ENCODE results near the gene STAB2.

STAB2 gene

DNA sequence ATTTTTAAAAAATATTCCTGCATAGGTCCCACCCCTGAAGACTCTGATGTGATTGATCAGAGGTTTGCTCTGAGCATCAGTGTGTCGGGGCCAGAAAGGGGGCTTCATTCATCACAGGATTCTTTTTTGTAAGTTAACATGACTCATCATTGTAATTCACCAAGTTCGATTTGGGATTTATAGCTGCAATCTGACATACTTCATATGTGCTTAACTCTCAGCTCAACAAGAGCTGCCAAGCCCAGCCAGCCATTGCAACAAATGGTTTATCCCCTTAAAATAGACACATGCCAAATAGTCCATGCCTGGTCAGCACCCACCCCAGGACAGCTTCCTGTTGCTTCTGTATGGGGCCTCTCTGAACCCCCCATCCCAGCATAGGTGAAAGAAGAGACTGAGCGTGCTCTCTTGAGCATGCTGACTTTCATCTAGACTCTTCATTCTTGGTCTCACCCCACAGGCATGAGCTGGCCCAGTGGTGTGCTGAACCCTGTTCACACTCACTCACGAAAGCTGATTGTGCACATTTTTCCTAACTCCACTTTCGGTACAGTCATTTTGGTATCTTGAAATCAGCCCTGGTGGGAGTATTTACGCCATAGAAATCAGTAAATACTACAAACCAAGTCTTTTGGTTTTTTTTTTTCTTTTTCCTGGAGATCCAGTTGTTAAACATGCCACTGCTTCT lies 101.4 kb downstream of the STAB2 start:
- Histone ChIP-seq H3K27ac (ENCODE audit: low read length) (no peak overlapping the region), H3K27me3 (ENCODE audit: control insufficient read depth in 1 of 2, insufficient read depth in 2 of 2, low read length in 2 of 2) (no peaks in the 10 kb centered on the region), H3K4me1 (ENCODE audit: control insufficient read depth, insufficient read depth, low read length) (no peaks in the 10 kb centered on the region), H3K9me3 (ENCODE audit: control insufficient read depth in 2 of 2, low read length in 2 of 2) (no peaks in the 10 kb centered on the region), H3K9ac (ENCODE audit: low read length in 2 of 2) (no peak overlapping the region), H3K4me3 (ENCODE audit: low read length in 2 of 2) (no peak overlapping the region), H3K36me3 (ENCODE audit: control insufficient read depth in 2 of 2, insufficient read depth in 2 of 2, low read length in 2 of 2) (no peaks in the 10 kb centered on the region)

DNA sequence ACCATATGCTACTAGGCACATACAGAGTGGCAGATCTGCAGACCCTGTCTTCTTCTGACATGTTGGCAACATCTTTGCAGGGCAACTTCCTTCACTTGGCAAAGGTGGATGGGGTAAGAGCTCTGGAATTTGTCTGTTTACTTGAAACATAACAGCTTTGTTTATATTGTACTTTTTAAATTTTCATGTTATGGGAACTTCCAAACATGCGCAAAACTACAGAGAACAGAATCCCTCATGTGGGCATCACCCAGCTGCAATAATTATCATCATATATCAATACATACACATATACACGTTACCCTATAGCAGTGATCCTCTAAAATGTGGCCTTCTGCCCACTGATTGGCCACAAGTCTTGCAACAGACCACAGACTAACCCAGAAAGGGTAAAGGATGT lies 103.4 kb downstream of the STAB2 start:
- Histone ChIP-seq H3K36me3 (ENCODE audit: control insufficient read depth in 2 of 2, insufficient read depth in 2 of 2, low read length in 2 of 2) (no peaks in the 10 kb centered on the region), H3K4me3 (ENCODE audit: low read length in 2 of 2) (no peak overlapping the region), H3K4me1 (ENCODE audit: control insufficient read depth, insufficient read depth, low read length) (no peaks in the 10 kb centered on the region), H3K27me3 (ENCODE audit: control insufficient read depth in 1 of 2, insufficient read depth in 2 of 2, low read length in 2 of 2) (no peaks in the 10 kb centered on the region), H3K9ac (ENCODE audit: low read length in 2 of 2) (no peak overlapping the region), H3K27ac (ENCODE audit: low read length) (no peak overlapping the region), H3K9me3 (ENCODE audit: control insufficient read depth in 2 of 2, low read length in 2 of 2) (no peaks in the 10 kb centered on the region)

DNA sequence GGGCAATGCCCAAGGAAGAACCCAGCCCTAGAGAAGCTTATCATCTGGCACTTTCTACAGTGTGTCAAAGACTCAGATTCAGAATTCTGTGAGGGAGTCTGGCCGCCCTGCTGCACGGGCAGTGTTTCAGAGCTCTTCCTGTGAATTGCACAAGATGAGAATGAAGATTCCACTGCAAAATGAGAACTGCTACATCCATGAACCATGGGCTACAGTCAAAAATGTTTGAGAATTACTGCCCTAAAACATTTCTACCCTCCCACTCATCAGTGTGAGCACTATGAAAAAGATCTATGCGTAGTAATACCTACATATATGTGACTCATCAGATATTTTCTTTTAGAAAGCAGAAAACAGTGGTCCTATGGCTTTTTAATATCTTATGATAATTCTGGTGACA lies 104.0 kb downstream of the STAB2 start:
- H3K4me3 ChIP-seq (ENCODE audit: low read length in 2 of 2) = no peak overlapping the region

DNA sequence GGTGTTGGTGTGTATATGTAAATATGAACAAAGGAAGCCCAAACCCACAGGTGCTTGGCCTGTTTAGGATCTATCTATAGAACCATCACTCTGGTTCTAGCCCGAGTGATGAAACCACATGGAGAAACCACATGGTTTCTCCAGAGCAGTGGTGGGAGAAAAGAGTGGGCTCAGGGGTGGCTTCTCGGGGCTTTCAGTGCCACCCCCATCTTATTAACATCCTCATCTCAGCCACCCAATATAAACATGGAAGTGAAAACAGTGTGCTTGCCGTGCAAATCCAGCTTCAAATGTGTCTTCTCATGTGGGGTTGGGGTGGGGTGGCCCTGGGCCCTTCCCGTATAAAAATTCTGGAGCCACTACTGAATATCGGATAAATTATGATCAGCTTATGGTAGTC lies 109.0 kb downstream of the STAB2 start:
- H3K9ac ChIP-seq (ENCODE audit: low read length in 2 of 2) = no peak overlapping the region
- H3K27ac ChIP-seq (ENCODE audit: low read length) = no peak overlapping the region
- no peaks in the 10 kb centered on the region for H3K4me1 ChIP-seq (ENCODE audit: control insufficient read depth, insufficient read depth, low read length)
- no peaks in the 10 kb centered on the region for H3K27me3 ChIP-seq (ENCODE audit: control insufficient read depth in 1 of 2, insufficient read depth in 2 of 2, low read length in 2 of 2)
- no peak overlapping the region for H3K4me3 ChIP-seq (ENCODE audit: low read length in 2 of 2)
- H3K9me3 ChIP-seq (ENCODE audit: control insufficient read depth in 2 of 2, low read length in 2 of 2) = no peaks in the 10 kb centered on the region
- no peaks in the 10 kb centered on the region for H3K36me3 ChIP-seq (ENCODE audit: control insufficient read depth in 2 of 2, insufficient read depth in 2 of 2, low read length in 2 of 2)

More for the DNA sequence above, 104.0 kb downstream of the STAB2 start:
- Histone ChIP-seq H3K9ac (ENCODE audit: low read length in 2 of 2) (no peak overlapping the region), H3K36me3 (ENCODE audit: control insufficient read depth in 2 of 2, insufficient read depth in 2 of 2, low read length in 2 of 2) (no peaks in the 10 kb centered on the region), H3K27me3 (ENCODE audit: control insufficient read depth in 1 of 2, insufficient read depth in 2 of 2, low read length in 2 of 2) (no peaks in the 10 kb centered on the region), H3K4me1 (ENCODE audit: control insufficient read depth, insufficient read depth, low read length) (no peaks in the 10 kb centered on the region), H3K27ac (ENCODE audit: low read length) (no peak overlapping the region), H3K9me3 (ENCODE audit: control insufficient read depth in 2 of 2, low read length in 2 of 2) (no peaks in the 10 kb centered on the region)

DNA sequence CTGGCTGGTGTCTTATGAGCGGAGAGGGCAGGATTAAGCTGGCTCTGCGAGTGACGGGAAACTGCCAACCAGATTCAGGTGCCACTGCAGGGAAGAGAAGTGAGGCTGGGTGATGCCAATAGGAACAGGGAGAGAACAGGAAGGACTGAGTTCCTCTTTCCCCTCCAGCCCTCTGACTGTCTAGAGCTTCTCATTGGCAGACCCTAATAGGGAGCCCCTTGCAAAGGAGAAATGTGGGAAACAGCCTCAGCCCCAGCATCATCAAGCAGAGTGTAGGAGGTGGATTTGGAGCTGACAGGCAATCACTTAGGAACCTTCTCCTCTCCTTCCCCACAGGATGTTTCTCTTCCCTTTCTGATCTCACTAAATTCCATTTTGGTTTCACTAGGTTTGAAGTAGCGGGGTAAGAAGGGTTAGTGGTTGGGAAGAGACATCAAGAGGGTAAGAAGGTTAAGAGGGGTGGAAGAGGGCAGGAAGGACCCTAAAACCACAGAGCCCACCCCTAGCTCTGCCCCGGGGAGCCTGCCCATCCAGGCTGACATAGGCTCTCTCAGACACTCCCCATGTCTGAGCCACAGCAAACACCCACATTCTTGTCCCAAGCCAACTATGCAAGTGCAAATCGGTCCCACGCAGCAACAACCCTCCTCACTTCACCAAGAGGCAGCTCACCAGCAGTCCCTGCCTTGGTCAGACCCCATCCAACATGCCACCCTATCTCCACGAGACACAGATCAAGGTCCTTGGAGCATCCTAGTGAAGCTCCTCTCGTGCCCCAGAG lies 111.1 kb downstream of the STAB2 start:
- Histone ChIP-seq H3K27ac (ENCODE audit: low read length) (no peak overlapping the region), H3K4me3 (ENCODE audit: low read length in 2 of 2) (no peak overlapping the region), H3K9ac (ENCODE audit: low read length in 2 of 2) (no peak overlapping the region), H3K27me3 (ENCODE audit: control insufficient read depth in 1 of 2, insufficient read depth in 2 of 2, low read length in 2 of 2) (no peaks in the 10 kb centered on the region), H3K36me3 (ENCODE audit: control insufficient read depth in 2 of 2, insufficient read depth in 2 of 2, low read length in 2 of 2) (no peaks in the 10 kb centered on the region), H3K4me1 (ENCODE audit: control insufficient read depth, insufficient read depth, low read length) (no peaks in the 10 kb centered on the region), H3K9me3 (ENCODE audit: control insufficient read depth in 2 of 2, low read length in 2 of 2) (no peaks in the 10 kb centered on the region)

DNA sequence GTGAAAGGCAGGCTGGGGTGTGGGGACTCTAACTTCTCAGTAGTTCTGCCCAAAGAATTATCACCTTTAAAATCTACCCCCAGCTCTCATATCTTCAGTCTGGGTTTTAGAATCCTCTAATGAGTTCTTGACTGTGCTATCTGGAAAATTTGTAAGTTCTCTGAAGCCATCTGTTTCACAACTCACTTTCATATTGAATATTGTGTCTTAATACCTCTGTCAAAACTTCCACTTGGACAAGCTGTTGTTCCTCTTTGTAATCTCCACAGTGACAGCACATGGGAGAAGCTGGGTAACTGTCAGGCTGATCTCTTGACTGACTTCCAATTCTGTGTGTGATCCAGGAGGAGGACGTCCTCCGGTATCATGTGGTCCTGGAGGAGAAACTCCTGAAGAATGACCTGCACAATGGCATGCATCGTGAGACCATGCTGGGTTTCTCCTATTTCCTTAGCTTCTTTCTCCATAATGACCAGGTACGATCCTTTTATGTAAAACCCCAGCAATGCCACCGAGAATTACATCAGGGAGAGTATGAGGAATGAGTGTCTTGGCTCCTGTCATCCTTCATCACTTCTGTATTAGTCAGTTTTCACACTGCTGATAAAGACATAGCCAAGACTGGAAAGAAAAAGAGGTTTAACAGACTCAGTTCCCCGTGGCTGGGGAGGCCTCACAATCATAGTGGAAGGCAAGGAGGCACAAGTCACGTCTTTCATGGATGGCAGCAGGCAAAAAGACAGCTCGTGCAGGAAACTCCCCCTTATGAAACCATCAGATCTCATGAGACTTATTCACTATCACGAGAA lies 111.9 kb downstream of the STAB2 start:
- H3K27ac ChIP-seq (ENCODE audit: low read length) = no peak overlapping the region
- H3K36me3 ChIP-seq (ENCODE audit: control insufficient read depth in 2 of 2, insufficient read depth in 2 of 2, low read length in 2 of 2) = no peaks in the 10 kb centered on the region
- no peak overlapping the region for H3K9ac ChIP-seq (ENCODE audit: low read length in 2 of 2)
- H3K27me3 ChIP-seq (ENCODE audit: control insufficient read depth in 1 of 2, insufficient read depth in 2 of 2, low read length in 2 of 2) = no peaks in the 10 kb centered on the region
- no peak overlapping the region for H3K4me3 ChIP-seq (ENCODE audit: low read length in 2 of 2)
- no peaks in the 10 kb centered on the region for H3K4me1 ChIP-seq (ENCODE audit: control insufficient read depth, insufficient read depth, low read length)
- H3K9me3 ChIP-seq (ENCODE audit: control insufficient read depth in 2 of 2, low read length in 2 of 2) = no peaks in the 10 kb centered on the region

DNA sequence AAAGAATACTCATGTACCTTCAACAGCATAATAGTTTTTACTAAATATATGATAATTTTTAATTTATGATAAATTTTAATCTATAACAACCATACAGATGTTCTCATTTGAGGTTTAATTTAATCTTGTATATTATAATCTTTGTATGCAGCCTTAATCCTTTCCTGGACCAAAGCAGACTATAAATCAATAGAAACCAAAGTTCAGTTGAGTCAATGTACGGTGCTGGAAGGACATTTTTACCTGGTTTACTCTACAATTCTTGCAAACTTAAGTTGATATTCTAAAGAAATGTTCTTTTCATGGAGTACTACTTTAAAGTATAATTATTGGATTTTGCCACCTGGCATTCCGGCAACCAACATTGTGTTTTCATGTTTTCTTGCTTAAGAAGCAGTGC lies 118.0 kb downstream of the STAB2 start:
- Histone ChIP-seq H3K36me3 (ENCODE audit: control insufficient read depth in 2 of 2, insufficient read depth in 2 of 2, low read length in 2 of 2) (no peaks in the 10 kb centered on the region), H3K4me3 (ENCODE audit: low read length in 2 of 2) (no peak overlapping the region), H3K27me3 (ENCODE audit: control insufficient read depth in 1 of 2, insufficient read depth in 2 of 2, low read length in 2 of 2) (no peaks in the 10 kb centered on the region), H3K4me1 (ENCODE audit: control insufficient read depth, insufficient read depth, low read length) (no peaks in the 10 kb centered on the region), H3K9me3 (ENCODE audit: control insufficient read depth in 2 of 2, low read length in 2 of 2) (peaks cover 0 to 2% of the 10 kb centered on the region in 2 donors), H3K9ac (ENCODE audit: low read length in 2 of 2) (no peak overlapping the region), H3K27ac (ENCODE audit: low read length) (no peak overlapping the region)

DNA sequence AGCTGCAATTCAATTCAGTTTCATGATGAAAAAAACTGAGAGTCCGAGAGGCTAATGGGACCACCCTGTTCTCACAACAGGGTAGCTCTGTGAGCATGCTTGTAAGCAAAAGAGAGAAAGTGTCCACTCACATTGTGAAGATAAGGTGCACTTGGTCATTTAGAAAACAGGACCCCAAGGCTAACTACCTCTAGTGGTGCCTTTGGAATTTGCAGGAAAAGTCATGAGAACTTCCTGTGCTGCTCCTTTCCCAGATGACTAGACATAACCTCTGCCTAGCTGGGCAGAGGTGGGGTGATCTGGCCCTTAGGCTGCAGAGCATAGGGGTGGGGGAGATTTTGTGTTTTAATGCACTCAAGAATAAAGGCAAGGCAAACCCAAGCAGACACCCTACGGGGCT lies 118.9 kb downstream of the STAB2 start:
- Histone ChIP-seq H3K4me1 (ENCODE audit: control insufficient read depth, insufficient read depth, low read length) (no peaks in the 10 kb centered on the region), H3K9me3 (ENCODE audit: control insufficient read depth in 2 of 2, low read length in 2 of 2) (peaks cover 0 to 2% of the 10 kb centered on the region in 2 donors)

DNA sequence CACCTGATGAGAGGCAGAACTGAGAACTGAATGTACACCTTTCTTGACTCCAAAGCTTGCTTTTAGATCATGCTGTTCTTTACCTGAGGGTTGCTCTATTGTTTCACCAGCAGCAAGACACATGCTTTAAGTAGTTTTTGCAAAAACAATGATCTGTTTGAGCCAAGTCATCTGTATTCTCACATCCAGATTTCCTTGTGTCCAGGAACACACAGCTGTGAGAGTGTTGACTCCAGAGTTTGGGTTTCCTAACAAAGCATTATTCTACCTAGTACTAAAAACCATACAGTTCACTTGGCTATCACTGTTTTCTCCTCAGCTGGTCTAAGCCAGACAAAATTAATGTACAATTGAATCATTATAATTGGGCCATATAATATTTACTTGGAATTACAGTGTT lies 120.4 kb downstream of the STAB2 start:
- Histone ChIP-seq H3K4me1 (ENCODE audit: control insufficient read depth, insufficient read depth, low read length) (no peaks in the 10 kb centered on the region), H3K27ac (ENCODE audit: low read length) (no peak overlapping the region), H3K27me3 (ENCODE audit: control insufficient read depth in 1 of 2, insufficient read depth in 2 of 2, low read length in 2 of 2) (no peaks in the 10 kb centered on the region), H3K9me3 (ENCODE audit: control insufficient read depth in 2 of 2, low read length in 2 of 2) (peaks cover 0 to 2% of the 10 kb centered on the region in 2 donors), H3K4me3 (ENCODE audit: low read length in 2 of 2) (no peak overlapping the region), H3K36me3 (ENCODE audit: control insufficient read depth in 2 of 2, insufficient read depth in 2 of 2, low read length in 2 of 2) (no peaks in the 10 kb centered on the region), H3K9ac (ENCODE audit: low read length in 2 of 2) (no peak overlapping the region)

More for the DNA sequence above, 118.9 kb downstream of the STAB2 start:
- Histone ChIP-seq H3K27ac (ENCODE audit: low read length) (no peak overlapping the region), H3K4me3 (ENCODE audit: low read length in 2 of 2) (no peak overlapping the region), H3K9ac (ENCODE audit: low read length in 2 of 2) (no peak overlapping the region), H3K36me3 (ENCODE audit: control insufficient read depth in 2 of 2, insufficient read depth in 2 of 2, low read length in 2 of 2) (no peaks in the 10 kb centered on the region), H3K27me3 (ENCODE audit: control insufficient read depth in 1 of 2, insufficient read depth in 2 of 2, low read length in 2 of 2) (no peaks in the 10 kb centered on the region)

DNA sequence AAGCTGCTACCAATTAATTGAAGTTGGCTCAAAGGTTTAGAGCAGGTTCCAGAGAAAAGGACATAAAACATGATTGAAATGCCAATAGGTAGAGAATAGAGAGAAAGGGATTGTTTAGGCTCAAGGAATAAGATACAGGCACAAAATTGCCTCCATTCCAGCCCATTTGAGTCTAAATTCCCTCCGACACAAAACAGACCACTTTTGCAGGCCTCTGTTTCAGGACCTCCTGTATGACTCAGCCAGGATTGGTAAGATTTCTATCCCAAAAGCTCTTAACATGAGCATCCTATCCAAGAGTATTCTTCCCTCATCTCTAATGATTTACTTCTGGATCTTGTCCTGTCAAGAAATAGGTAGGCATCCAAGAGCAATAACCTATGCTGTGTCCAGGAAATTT lies 123.5 kb downstream of the STAB2 start:
- Histone ChIP-seq H3K27me3 (ENCODE audit: control insufficient read depth in 1 of 2, insufficient read depth in 2 of 2, low read length in 2 of 2) (no peaks in the 10 kb centered on the region), H3K4me3 (ENCODE audit: low read length in 2 of 2) (no peak overlapping the region), H3K27ac (ENCODE audit: low read length) (no peak overlapping the region), H3K9me3 (ENCODE audit: control insufficient read depth in 2 of 2, low read length in 2 of 2) (peaks cover 0 to 2% of the 10 kb centered on the region in 2 donors), H3K36me3 (ENCODE audit: control insufficient read depth in 2 of 2, insufficient read depth in 2 of 2, low read length in 2 of 2) (no peaks in the 10 kb centered on the region), H3K4me1 (ENCODE audit: control insufficient read depth, insufficient read depth, low read length) (no peaks in the 10 kb centered on the region), H3K9ac (ENCODE audit: low read length in 2 of 2) (no peak overlapping the region)
